Muscle layer of duodenum (tissue), 2 donors: ENCODE results near the gene KBTBD13.

Experiments
- H3K27ac ChIP-seq: one replicate; pipeline ENCODE4 v1.7.0; 2013; ENCODE audit warnings: mild to moderate bottlenecking, low read length
- H3K27me3 ChIP-seq: one replicate; pipeline ENCODE4 v1.7.0; 2013; ENCODE audit warnings: low read depth, mild to moderate bottlenecking, control low read depth, low read length
- H3K36me3 ChIP-seq, 2 donors: one replicate each; pipeline ENCODE4 v1.7.0; 2013; ENCODE audit warnings: low read length in 2 of 2, control low read depth in 1 of 2, mild to moderate bottlenecking in 1 of 2; ENCODE audit not compliant: insufficient read depth in 2 of 2, control insufficient read depth in 1 of 2
- H3K4me1 ChIP-seq, 2 donors: one replicate each; pipeline ENCODE4 v1.7.0; 2013; ENCODE audit warnings: low read length in 2 of 2, mild to moderate bottlenecking in 2 of 2, control low read depth in 1 of 2, moderate library complexity in 1 of 2; ENCODE audit not compliant: insufficient read depth in 2 of 2, control insufficient read depth in 1 of 2
- H3K4me3 ChIP-seq, 2 donors: one replicate each; pipeline ENCODE4 v1.7.0; 2013; ENCODE audit warnings: low read length in 2 of 2, low read depth in 1 of 2, mild to moderate bottlenecking in 1 of 2
- H3K9me3 ChIP-seq, 2 donors: one replicate each; pipeline ENCODE4 v1.7.0; 2013; ENCODE audit warnings: low read length in 2 of 2, control low read depth in 1 of 2, mild to moderate bottlenecking in 1 of 2; ENCODE audit not compliant: control insufficient read depth in 1 of 2
- donor health status: healthy.

KBTBD13 gene

GRCh38 chr15:65101411-65101890, 24.9 kb downstream of the KBTBD13 start:
- Histone ChIP-seq H3K36me3 (peaks cover 25 to 56% of the 10 kb centered on the region in 2 donors), H3K4me1 (no peaks in the 10 kb centered on the region), H3K27me3 (no peaks in the 10 kb centered on the region), H3K9me3 (no peaks in the 10 kb centered on the region), H3K27ac (no peak overlapping the region), H3K4me3 (no peak overlapping the region)

- no peak overlapping the region for H3K27ac ChIP-seq
- no peaks in the 10 kb centered on the region for H3K9me3 ChIP-seq
- no peaks in the 10 kb centered on the region for H3K4me1 ChIP-seq
- no peaks in the 10 kb centered on the region for H3K27me3 ChIP-seq
- H3K36me3 ChIP-seq: peaks cover 25 to 53% of the 10 kb centered on the region in 2 donors
- no peak overlapping the region for H3K4me3 ChIP-seq
Observed at GRCh38 chr15:65101891-65102708, 25.6 kb downstream of the KBTBD13 start.

- Histone ChIP-seq H3K4me1 (no peaks in the 10 kb centered on the region), H3K4me3 (no peak overlapping the region), H3K27ac (no peak overlapping the region), H3K9me3 (no peaks in the 10 kb centered on the region), H3K36me3 (peaks cover 21 to 45% of the 10 kb centered on the region in 2 donors), H3K27me3 (no peaks in the 10 kb centered on the region)
Observed at GRCh38 chr15:65102912-65103311, 26.4 kb downstream of the KBTBD13 start.

- no peaks in the 10 kb centered on the region for H3K9me3 ChIP-seq
Observed at GRCh38 chr15:65105038-65105437, 28.5 kb downstream of the KBTBD13 start.

GRCh38 chr15:65106011-65106590, 29.6 kb downstream of the KBTBD13 start:
- no peak overlapping the region for H3K27ac ChIP-seq
- H3K36me3 ChIP-seq: peaks cover 4 to 20% of the 10 kb centered on the region in 2 donors
- no peak overlapping the region for H3K4me3 ChIP-seq
- H3K4me1 ChIP-seq: no peaks in the 10 kb centered on the region
- no peaks in the 10 kb centered on the region for H3K9me3 ChIP-seq
- H3K27me3 ChIP-seq: no peaks in the 10 kb centered on the region

More at GRCh38 chr15:65105038-65105437, 28.5 kb downstream of the KBTBD13 start:
- H3K4me1 ChIP-seq: no peaks in the 10 kb centered on the region
- peaks cover 8 to 24% of the 10 kb centered on the region in 2 donors for H3K36me3 ChIP-seq
- no peak overlapping the region for H3K27ac ChIP-seq
- no peak overlapping the region for H3K4me3 ChIP-seq
- no peaks in the 10 kb centered on the region for H3K27me3 ChIP-seq

- no peaks in the 10 kb centered on the region for H3K9me3 ChIP-seq
- H3K27ac ChIP-seq: no peak overlapping the region
- no peaks in the 10 kb centered on the region for H3K27me3 ChIP-seq
- H3K36me3 ChIP-seq: peaks cover 29 to 41% of the 10 kb centered on the region in 2 donors
- H3K4me1 ChIP-seq: no peaks in the 10 kb centered on the region
- H3K4me3 ChIP-seq: no peak overlapping the region
Observed at GRCh38 chr15:65110676-65111292, 34.2 kb downstream of the KBTBD13 start.

- Histone ChIP-seq H3K27ac (no peak within 1 kb of the TSS), H3K4me1 (no peaks in the 10 kb centered on the region), H3K4me3 (no peak within 1 kb of the TSS), H3K27me3 (no peaks in the 10 kb centered on the region), H3K9me3 (no peaks in the 10 kb centered on the region), H3K36me3 (peaks cover 56 to 64% of the 10 kb centered on the region in 2 donors)
Observed at GRCh38 chr15:65115086-65115485, 38.5 kb downstream of the KBTBD13 start, which contains the start of gene UBAP1L. UBAP1L (minus strand) TSS chr15:65115200; CDS start chr15:65106215, 8,985 bp downstream.

- Histone ChIP-seq H3K4me1 (no peaks in the 10 kb centered on the region), H3K36me3 (peaks cover 56 to 64% of the 10 kb centered on the region in 2 donors)
Observed at GRCh38 chr15:65115542-65115941, 39.0 kb downstream of the KBTBD13 start.

More at GRCh38 chr15:65115542-65115941, 39.0 kb downstream of the KBTBD13 start:
- Histone ChIP-seq H3K9me3 (no peaks in the 10 kb centered on the region), H3K27me3 (no peaks in the 10 kb centered on the region), H3K4me3 (no peak overlapping the region), H3K27ac (no peak overlapping the region)
